RWPE1 (cell line): ENCODE results near the gene CD47.

Experiments used
- CTCF ChIA-PET: fragments of 350-600 bp; sonication (Branson Sonifier 250); formaldehyde crosslinking; extraction: SDS; loops from one replicate; lab custom pipeline; 2021; lab: Yijun Ruan, JAX
- POLR2A ChIA-PET: fragments of 400-600 bp; formaldehyde crosslinking; extraction: SDS; loops from one replicate; lab custom pipeline; 2020; ENCODE audit warnings: antibody characterized with exemption; ENCODE audit not compliant: low non-redundant PET; lab: Yijun Ruan, JAX
- DNase-seq: peaks from one replicate; pipeline ENCODE4 v3.0.0; 2012; ENCODE audit warnings: low spot score
- H3K27ac ChIP-seq: fragments of 450-650 bp; 2 replicates; pipeline ENCODE4 v1.5.1; 2017
- TF ChIP-seq, protein P1 (sequence below): fragments of 450-650 bp; conservative IDR thresholded peaks from 2 replicates; pipeline ENCODE4 v1.5.1; 2017; ENCODE audit warnings: low read depth, mild to moderate bottlenecking

CD47 gene

DNA sequence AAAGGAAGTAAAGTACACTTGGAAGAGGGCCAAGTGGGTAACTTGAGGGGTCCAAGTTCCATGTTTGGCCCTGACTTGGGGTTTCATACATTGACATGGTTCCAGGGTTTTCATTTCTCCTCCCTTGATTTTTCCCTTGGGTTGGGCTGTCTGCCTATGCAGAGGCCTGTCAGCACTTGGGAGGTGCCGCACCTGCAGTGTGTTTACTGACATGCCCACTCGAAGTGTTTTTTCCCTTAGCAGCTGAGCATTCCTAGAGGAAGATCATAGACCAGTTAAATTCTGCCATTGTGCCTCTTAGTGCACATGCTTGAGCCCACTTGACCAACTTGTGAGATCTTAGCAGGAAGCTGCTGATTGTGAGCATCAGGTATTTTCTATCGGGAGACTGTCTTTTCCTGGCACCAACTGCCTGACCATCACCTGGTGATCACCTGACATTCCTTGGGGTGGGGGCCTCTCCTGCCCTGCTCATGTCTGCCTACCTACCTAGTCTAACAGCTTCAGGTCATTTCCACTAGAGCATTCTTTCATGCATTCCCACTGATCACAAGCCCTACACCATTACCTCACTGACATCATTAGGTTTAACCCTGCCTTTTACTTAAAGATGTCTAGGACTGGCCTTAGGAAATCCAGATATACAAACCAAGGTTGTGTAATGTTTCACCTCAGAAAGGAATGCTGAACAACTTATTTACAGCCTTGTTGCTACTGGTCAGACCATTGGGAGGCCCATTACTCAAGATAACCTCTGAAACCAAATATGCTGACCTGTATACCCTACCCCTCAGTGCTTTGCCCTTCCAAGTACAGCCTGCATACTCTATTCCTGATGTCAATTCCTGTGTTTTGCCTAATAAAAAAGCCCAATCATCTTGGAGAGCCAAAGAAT, 68.3 kb downstream of the CD47 start:
- no peak overlapping the region for H3K27ac ChIP-seq
- ChIA-PET POLR2A (no interaction called here), CTCF (no interaction called here)
- TF ChIP-seq, protein P1, sequence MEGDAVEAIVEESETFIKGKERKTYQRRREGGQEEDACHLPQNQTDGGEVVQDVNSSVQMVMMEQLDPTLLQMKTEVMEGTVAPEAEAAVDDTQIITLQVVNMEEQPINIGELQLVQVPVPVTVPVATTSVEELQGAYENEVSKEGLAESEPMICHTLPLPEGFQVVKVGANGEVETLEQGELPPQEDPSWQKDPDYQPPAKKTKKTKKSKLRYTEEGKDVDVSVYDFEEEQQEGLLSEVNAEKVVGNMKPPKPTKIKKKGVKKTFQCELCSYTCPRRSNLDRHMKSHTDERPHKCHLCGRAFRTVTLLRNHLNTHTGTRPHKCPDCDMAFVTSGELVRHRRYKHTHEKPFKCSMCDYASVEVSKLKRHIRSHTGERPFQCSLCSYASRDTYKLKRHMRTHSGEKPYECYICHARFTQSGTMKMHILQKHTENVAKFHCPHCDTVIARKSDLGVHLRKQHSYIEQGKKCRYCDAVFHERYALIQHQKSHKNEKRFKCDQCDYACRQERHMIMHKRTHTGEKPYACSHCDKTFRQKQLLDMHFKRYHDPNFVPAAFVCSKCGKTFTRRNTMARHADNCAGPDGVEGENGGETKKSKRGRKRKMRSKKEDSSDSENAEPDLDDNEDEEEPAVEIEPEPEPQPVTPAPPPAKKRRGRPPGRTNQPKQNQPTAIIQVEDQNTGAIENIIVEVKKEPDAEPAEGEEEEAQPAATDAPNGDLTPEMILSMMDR = no peak
- no peak for DNase-seq

DNA sequence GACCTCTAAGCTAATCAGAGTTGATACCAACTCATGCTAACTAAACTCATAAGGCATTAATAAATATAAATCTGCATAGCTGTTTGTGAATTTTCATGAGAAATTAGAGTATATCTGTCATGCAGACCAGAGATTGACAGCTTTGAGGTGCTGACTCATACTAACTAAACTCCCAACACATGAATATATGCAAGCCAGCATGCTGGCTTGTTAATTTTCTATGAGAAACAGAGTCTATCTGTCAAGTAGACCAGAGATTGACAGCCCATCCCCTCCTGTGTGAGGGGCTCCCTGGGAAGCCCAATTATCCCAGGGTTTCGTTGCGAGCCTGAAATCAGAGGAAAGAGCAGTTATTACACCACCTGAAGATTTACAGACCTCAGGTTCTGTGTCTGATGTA, 69.3 kb downstream of the CD47 start:
- no peak overlapping the region for H3K27ac ChIP-seq
- ChIA-PET CTCF (interaction anchor here (0.6 to 0.7 kb wide), 2 partner anchors 48 to 411 kb away, joined by 3 read pairs; no protein-coding TSS in a partner anchor), POLR2A (no interaction called here)
- TF ChIP-seq, protein P1 = no peak
- no peak for DNase-seq

DNA sequence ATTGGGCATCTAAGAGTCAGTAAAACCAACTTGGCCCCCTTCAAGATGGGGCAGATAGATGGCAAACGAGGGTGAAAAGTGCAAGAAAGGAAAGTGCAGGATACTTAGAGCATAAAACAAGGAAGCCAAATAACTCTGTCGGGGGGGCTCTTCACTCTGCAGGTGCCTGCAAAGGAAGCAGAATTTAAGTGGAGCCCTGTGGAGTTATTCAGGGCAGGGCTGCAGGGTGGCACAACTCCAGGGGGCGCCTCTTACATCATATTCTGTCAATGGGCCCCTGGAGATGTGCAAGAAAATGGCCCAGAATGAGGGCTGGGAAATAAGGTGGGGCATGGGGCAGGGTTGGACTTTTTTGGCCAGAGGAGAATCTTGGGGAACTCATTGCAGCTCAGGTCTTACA, 69.7 kb downstream of the CD47 start:
- H3K27ac ChIP-seq = no peak overlapping the region
- ChIA-PET CTCF (interaction anchor here (0.6 to 0.7 kb wide), 2 partner anchors 47 to 411 kb away, joined by 3 read pairs; no protein-coding TSS in a partner anchor), POLR2A (no interaction called here)
- DNase-seq = no peak
- TF ChIP-seq, protein P1 = no peak

DNA sequence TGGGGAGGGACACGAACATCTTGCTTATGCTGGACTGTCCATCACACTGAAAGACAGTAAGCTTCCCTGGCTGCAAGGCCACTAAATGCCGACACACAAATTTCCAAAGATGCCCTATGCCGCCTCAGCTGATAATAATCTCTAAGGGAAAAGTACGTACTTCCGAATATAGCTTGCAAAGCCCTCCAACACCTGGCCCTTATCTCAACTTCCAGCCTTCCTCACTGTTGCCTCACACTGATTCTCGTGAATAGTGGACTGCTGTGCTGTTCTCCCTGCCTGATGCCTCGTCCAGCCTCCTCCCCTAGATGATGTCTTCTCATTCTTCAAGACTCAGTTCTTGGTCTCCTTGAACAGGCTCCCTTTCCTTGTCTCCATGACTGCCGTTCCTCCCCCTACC, 72.3 kb downstream of the CD47 start:
- TF ChIP-seq, protein P1 = no peak
- CTCF ChIA-PET = interaction anchor here (0.6 kb wide), 1 partner anchor 463 kb away, joined by 3 read pairs; no protein-coding TSS in a partner anchor
- H3K27ac ChIP-seq = no peak overlapping the region
- DNase-seq = no peak
- POLR2A ChIA-PET = no interaction called here

DNA sequence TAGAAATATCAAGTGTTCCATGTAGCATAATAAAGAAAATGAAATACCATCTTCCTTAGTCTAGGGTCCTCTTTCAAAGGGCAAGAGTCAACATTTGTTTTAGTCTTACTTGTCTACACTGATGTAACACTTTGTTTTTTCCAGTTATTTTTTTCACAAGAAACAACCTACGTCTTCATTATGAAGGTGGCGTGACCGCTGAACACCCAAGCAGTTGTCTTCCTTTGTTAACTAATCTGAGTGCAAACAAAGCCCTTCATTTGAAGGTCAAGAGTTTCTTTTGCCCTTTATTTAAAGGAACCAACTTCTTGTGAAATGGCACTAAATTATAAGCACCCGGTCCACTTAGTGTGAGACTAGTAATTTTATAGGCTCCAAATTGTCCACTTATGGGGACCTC, 73.2 kb downstream of the CD47 start:
- no peak for DNase-seq
- no peak overlapping the region for H3K27ac ChIP-seq
- POLR2A ChIA-PET = no interaction called here
- CTCF ChIA-PET = interaction anchor here (0.5 kb wide), 1 partner anchor 645 kb away, joined by 4 read pairs; no protein-coding TSS in a partner anchor
- TF ChIP-seq, protein P1 = no peak

DNA sequence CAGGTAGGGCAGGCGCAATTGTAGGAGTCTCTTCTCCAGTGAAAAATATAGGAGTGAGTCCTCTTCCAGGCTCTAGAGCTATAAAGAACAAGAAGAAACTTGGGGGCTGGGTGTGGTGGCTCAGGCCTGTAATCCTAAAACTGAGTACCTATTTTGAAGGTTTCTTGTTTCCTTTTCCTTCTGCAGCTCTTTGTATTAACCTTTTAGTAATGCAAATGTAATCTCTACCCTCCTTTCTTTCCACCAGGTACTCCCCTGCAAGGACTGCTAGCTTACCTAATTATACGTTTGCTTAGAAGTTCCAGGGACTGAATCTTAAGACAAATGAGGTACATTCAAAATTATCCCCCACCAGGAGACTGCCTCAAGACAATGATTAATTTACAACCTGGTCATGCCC, 75.9 kb downstream of the CD47 start:
- ChIA-PET CTCF (no interaction called here), POLR2A (no interaction called here)
- DNase-seq = no peak
- TF ChIP-seq, protein P1 = no peak
- H3K27ac ChIP-seq = no peak overlapping the region
